Heart left ventricle (tissue), 13 donors: ENCODE data around the gene CYP2D6.

Experiments
- POLR2A ChIP-seq, 2 donors: fragments of 450-650 bp; IDR thresholded peaks; one replicate each; pipeline ENCODE4 v1.6.1; 2017; ENCODE audit warnings: antibody characterized with exemption in 2 of 2, mild to moderate bottlenecking in 2 of 2, moderate library complexity in 2 of 2
- TF ChIP-seq, protein P1 (sequence below), 12 donors: fragments of 200-600 bp; sonication (generic) in 4 of 12; IDR thresholded peaks; one replicate each; pipeline versions ENCODE4 v1.5.0 to v1.8.0; 2018 to 2022; ENCODE audit warnings: antibody characterized with exemption in 12 of 12, mild to moderate bottlenecking in 5 of 12
- donor health status: ischemic (EF 13 %, LVEDD 7.1; RV severe dilation, severe dysfunction).
- donor health status: DM: no; HTN: yes; CAD: no.
- donor health status: DM: no; HTN: no; CAD: no.
- donor health status: ischemic (EF 25% LVEDD 6.9; RV normal size, moderate dysfunction).
- donor health status: ischemic (EF 25% LVEDD 5.7; RV mildly dilated, moderate dysfunction).
- donor health status: ischemic (EF 35%, LVEDD 5.7; RV mildly dilated, moderate dysfunction).
- donor health status: nonischemic (EF 11% LVEDD 7.7; RV severe dilation, severe dysfunction).
- donor health status: DM: yes; HTN: yes; CAD: no.
- donor health status: PGD.
- donor health status: ischemic (EF 29% LVEDD 5.4; RV normal size, mild dysfunction).
- donor health status: nonischemic (EF 23%, LVEDD 6.1; RV moderate dilation, normal function).

DNA sequence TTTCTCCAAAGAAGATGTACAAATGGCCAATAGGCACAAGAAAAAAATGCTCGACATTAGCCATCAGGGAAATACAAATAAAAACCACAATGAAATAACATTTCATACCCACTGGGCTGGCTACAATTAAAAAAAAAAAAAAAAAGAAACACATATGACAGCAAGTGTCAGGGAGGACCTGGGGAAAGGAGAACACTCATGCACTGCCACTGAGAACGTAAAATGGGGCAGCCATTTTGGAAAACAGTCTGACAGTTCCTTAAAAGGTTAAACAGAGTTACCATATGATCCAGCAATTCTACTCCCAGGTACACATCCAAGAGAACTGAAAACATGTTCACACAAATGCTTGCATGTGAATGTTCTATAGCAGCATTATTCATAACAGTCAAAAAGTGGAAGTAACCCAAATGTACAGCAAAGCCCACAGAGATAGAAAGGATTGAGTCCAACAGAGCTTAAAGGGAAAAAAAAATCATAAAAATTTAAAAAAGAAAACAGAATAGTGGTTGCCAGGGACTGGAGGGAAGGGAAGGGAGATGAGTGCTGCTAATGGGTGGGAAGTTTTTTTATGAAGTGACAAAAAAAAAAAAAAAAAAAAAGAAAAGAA lies 48.4 kb upstream of the CYP2D6 start:
- no peak for TF ChIP-seq POLR2A (IDR thresholded peaks at IDR 0.05)
- TF ChIP-seq, protein P1, sequence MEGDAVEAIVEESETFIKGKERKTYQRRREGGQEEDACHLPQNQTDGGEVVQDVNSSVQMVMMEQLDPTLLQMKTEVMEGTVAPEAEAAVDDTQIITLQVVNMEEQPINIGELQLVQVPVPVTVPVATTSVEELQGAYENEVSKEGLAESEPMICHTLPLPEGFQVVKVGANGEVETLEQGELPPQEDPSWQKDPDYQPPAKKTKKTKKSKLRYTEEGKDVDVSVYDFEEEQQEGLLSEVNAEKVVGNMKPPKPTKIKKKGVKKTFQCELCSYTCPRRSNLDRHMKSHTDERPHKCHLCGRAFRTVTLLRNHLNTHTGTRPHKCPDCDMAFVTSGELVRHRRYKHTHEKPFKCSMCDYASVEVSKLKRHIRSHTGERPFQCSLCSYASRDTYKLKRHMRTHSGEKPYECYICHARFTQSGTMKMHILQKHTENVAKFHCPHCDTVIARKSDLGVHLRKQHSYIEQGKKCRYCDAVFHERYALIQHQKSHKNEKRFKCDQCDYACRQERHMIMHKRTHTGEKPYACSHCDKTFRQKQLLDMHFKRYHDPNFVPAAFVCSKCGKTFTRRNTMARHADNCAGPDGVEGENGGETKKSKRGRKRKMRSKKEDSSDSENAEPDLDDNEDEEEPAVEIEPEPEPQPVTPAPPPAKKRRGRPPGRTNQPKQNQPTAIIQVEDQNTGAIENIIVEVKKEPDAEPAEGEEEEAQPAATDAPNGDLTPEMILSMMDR (IDR thresholded peaks at IDR 0.05), result no peak
